ENCODE data around the gene CDKN1C.

DNA sequence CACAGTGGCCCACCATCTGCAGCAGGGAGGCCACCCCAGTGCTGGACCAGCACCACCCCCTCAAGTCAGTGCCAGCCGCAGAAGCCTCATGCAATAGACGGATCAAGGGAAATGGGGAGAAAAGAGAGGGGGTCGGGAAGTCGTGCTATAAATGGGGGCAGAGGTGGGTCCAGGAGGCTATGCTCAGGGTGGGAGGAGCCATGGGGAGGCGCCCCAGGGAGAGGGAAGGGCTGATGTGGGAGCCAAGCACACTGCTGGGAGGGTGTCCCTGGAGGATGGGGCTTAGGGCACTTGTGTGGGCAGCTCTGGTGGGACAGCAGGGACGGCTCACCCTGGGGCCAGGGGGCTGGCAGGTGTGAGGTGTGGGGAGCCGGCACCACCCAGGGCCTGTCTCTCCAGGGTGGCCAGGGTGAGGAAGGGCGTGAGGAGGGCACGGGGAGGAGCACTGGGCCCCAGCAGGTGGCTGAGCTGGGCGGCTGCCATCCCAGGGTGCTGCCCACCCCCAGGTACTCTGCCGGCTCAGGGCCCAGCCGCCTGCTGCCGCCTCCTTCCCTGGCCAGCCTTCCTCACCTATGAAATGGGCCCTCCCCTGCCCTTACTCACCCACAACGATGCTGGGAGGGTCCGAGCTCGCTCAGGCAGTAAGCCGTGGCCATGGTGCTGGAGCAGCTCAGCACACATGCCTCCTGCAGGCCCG lies 25.7 kb upstream of the CDKN1C start:
- TF ChIP-seq, protein P1, sequence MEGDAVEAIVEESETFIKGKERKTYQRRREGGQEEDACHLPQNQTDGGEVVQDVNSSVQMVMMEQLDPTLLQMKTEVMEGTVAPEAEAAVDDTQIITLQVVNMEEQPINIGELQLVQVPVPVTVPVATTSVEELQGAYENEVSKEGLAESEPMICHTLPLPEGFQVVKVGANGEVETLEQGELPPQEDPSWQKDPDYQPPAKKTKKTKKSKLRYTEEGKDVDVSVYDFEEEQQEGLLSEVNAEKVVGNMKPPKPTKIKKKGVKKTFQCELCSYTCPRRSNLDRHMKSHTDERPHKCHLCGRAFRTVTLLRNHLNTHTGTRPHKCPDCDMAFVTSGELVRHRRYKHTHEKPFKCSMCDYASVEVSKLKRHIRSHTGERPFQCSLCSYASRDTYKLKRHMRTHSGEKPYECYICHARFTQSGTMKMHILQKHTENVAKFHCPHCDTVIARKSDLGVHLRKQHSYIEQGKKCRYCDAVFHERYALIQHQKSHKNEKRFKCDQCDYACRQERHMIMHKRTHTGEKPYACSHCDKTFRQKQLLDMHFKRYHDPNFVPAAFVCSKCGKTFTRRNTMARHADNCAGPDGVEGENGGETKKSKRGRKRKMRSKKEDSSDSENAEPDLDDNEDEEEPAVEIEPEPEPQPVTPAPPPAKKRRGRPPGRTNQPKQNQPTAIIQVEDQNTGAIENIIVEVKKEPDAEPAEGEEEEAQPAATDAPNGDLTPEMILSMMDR (IDR thresholded peaks at IDR 0.05; ENCODE audit: insufficient read depth, low read length, poor library complexity, severe bottlenecking), result no peak
- TF ChIP-seq EZH2phosphoT487 (conservative IDR thresholded peaks at IDR 0.05; ENCODE audit: low read length), result no peak
